Measurements from ENCODE around the gene RECQL5.
"Not testable (repeated sequence)": the region's sequence is repeated elsewhere in the genome, so short reads cannot be mapped to it uniquely, and the experiment has no call there.

RECQL5 gene

DNA sequence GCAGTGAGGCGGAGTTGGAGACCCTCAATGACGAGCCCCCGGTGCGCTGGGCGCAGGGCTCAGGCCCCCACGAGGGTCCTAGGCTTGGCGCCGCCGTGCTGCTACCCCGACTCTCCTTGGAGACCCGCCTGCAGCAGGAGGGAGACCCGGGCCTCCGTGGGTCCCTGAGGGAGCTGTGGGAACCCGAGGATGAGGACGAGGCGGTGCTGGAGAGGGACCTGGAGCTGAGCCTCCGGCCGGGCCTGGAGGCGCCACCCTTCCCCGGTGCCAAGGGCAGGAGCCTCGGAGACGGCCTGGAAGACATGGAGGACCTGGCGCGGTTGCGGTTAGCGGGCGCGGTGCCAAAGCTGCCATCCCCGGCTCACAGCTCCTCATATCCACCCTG lies 77.0 kb downstream of the RECQL5 start:
- DNase-seq, result no peak

DNA sequence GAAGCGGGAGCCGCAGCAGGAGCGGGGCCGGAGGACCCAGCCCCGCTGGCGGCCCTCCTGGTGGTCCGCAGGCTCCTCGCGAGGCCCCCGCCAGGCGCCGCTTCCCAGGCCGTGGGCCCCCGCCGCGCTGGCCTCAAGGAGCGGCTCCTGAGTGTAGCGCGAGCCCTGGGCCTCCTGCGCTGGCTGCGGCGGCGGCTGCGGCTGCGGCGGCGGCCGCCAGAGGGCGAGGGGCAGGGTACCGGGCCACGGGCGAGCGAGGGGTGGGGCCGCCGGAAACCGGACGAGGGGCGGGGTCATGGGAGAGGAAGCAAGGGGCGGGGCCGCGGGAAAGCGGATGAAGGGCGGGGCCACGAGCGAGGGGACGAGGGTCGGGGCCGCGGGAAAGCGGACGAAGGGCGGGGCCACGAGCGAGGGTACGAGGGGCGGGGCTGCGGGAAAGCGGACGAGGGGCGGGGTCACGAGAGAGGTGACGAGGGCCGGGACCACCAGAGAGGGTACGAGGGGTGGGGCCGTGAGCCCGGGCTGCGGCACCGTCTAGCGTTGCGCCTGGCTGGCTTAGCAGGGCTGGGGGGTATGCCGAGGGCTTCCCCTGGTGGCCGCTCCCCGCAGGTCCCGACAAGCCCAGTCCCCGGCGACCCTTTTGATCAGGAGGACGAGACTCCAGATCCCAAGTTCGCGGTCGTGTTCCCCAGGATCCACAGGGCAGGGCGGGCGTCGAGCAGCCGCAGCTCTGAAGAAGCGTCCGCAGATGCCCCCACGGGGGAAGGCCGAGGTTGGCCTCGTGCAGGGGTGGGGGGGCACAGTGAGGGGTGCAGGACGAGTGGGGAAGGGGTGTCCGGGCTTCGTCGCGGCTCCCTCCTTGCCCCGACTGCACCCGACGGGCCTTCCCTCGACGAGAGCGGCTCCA lies 77.7 kb downstream of the RECQL5 start:
- DNase-seq, result peak; percentile 91 to 94

DNA sequence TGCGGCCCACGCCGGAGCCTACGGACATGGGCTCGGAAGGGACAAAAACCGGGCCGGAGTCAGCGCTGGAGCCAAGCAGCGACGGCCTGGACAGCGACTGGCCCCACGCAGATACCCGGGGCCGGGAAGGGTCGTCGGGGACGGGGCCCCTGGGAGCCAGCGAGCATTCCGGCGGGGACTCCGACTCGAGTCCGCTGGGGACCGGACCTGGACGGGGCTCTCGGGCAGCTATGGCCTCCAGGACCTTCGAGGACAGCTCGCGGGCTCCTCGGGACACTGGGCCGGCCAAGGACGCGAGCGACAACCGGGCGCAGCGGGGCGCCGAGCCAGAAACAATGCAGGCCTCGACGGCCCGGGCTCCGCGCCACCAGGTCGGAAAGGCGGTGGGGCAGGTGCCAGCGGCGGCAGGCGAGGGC lies 78.3 kb downstream of the RECQL5 start:
- DNase-seq, result no peak

DNA sequence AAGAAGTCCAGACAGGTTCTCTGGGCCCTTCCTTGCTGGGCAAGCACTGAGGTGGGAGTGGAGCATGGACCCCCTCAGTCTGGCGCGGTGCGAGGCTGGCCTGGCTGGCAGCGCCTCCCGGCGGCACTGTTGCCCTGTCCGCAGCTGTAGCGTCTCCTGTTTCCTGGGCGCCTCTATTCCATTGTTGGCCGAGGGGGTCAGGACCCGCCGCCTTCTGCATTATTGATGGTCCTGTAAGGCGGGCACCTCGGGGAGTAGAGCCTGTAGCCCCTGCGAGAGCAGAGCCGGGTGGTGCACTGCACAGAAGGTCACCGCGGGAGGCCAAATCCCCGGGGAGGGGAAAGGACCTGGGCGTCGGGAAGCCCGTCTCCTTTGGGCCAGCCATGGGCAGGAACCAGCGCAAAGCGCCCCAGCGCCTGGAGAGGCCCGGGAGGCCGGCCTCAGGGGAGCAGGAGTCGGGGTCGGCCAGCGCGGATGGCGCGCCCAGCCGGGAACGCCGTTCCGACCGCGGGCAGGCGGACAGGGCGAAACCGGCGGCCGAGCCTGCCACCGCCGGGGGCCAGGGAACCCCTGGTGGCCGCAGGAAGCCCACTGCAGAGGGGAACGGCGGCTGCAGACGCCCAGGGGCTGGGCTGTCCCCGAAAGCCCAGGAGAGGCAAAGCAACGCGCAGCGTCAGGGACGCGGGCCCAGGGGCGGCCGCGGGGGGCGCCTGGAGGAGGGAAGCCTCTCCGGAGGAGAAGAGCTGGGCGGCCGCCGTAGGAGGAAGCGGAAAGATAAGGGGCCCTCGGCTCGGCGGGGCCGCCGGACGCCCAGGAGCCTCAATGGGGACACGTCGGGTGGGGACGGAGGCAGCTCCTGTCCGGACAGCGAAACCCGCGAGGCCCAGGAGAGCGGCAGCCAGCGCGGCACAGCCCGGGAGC lies 79.0 kb downstream of the RECQL5 start, which contains the start of gene MYO15B:
Gene MYO15B (plus strand): TSS at position 126 of the 921 bp plus-strand sequence. CDS start 258 bp downstream, at position 384.
- DNase-seq, result peak; percentile 50 to 68

DNA sequence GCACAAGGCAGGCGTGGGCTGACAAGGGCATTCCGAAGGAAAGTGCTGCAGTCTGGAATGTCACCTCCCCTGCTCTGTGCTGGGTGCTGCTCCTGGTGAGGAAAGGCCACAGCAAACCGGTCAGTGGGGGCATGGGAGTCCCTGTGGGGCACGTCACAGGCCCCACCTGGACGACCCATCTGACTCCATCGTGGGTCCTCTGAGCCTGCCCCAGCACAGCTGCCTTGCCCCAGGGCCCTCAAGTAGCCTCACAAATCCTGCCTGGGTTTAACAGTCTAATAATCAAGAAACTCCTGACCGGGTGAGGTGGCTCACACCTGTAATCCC lies 82.1 kb downstream of the RECQL5 start:
- DNase-seq, result no peak

DNA sequence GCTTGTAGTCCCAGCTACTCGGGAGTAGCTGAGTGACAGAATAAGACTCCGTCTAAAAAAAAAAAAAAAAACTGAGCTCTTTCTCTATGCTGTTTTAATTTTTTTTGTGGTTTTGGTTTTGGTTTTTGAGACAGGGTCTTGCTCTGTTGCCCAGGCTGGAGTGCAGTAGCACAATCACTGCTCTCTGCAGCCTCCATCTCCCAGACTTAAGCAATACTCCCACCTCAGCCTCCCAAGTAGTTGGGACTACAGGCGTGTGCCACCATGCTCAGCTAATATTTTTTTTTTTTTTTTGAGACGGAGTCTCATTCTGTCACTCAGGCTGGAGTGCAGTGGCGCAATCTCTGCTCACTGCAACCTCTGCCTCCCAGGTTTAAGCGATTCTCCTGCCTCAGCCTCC lies 83.8 kb downstream of the RECQL5 start:
- DNase-seq, result not testable (repeated sequence)

DNA sequence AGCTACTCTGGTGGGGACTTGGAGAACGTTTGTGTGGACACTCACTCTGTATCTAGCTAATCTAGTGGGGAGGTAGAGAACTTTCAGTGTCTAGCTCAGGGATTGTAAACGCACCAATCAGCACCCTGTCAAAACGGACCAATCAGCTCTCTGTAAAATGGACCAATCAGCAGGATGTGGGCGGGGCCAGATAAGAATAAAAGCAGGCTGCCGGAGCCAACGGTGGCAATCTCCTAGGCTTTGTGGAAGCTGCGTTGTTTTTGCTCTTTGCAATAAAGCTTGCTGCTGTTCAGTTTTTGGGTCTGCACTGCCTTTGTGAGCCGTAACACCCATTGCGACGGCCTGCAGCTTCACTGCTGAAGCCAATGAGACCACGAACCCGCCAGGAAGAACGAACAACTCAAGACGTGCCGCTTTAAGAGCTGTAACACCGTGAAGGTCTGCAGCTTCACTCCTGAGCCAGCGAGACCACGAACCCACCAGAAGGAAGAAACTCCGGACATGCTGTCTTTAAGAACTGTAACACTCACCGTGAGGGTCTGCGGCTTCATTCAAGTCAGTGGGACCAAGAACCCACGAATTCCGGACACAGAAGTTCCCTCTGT lies 85.7 kb downstream of the RECQL5 start:
- DNase-seq, result not testable (repeated sequence)

Data from NCI-H1930 (cell line).